GM13977 (cell line): ENCODE results near the gene G3BP2.
A peak's percentile ranks its signal among the peaks of the same experiment; 100 is the strongest.
"Not testable (repeated sequence)": the region's sequence is repeated elsewhere in the genome, so short reads cannot be mapped to it uniquely, and the experiment has no call there.

ENCODE experiments used
- DNase-seq: peaks from one replicate; pipeline ENCODE4 v3.0.0; 2012; ENCODE audit warnings: low spot score
- CTCF ChIP-seq: IDR thresholded peaks from 2 replicates; pipeline ENCODE4 v1.5.1; 2012; ENCODE audit warnings: mild to moderate bottlenecking, control low read depth; ENCODE audit not compliant: insufficient read depth; ENCODE audit errors: extremely low read depth, missing control alignments
- in situ Hi-C: fragments of 300-500 bp; cut with MboI; formaldehyde crosslinking; loops from one replicate; pipeline ENCODE4 v1.12.0; 2022; ENCODE audit warnings: low sequenced_read_pairs, low pct_unique_long_range_greater_than_20kb, mixed read lengths, inconsistent platforms; ENCODE audit not compliant: unreplicated experiment

Gene G3BP2

GRCh38 chr4:75698963-75699228 is 25.7 kb upstream of the G3BP2 start:
- TF ChIP-seq CTCF, result no peak
- in situ Hi-C loops, result no loop called here
- DNase-seq, result peak; percentile 5

- in situ Hi-C loops, result no loop called here
- peak; percentile 69 for DNase-seq
- no peak for TF ChIP-seq CTCF
Observed at GRCh38 chr4:75698162-75698962, 25.2 kb upstream of the G3BP2 start.

- in situ Hi-C loops, result no loop called here
- no peak for DNase-seq
- no peak for TF ChIP-seq CTCF
Observed at GRCh38 chr4:75696581-75696980, 23.4 kb upstream of the G3BP2 start.

GRCh38 chr4:75696071-75696470 is 22.9 kb upstream of the G3BP2 start:
- no peak for TF ChIP-seq CTCF
- in situ Hi-C loops, result no loop called here
- DNase-seq, result peak; percentile 58

GRCh38 chr4:75692066-75692465 is 18.9 kb upstream of the G3BP2 start:
- in situ Hi-C loops, DNase-seq: not testable (repeated sequence)

GRCh38 chr4:75687125-75687524 is 13.9 kb upstream of the G3BP2 start:
- DNase-seq, in situ Hi-C loops: not testable (repeated sequence)

GRCh38 chr4:75686346-75686745 is 13.1 kb upstream of the G3BP2 start:
- no peak for DNase-seq
- no peak for TF ChIP-seq CTCF
- in situ Hi-C loops, result no loop called here
